Sigmoid colon (tissue), 7 donors: ENCODE results near the gene ANKRD31. TPM values are rescaled to one million over a fixed set of nuclear protein-coding genes. Genes with fewer than 3 reads are reported as not detected.
"Not testable (repeated sequence)": the region's sequence is repeated elsewhere in the genome, so short reads cannot be mapped to it uniquely, and the experiment has no call there.

ENCODE experiments used
- DNase-seq: peaks from one replicate; pipeline ENCODE4 v3.0.0-alpha.2; 2019
- H3K27ac ChIP-seq, 4 donors: fragments of 200-600 bp; sonication (generic); one replicate each; pipeline ENCODE4 v1.5.1; 2016 to 2019; ENCODE audit warnings: mild to moderate bottlenecking in 1 of 4
- H3K27me3 ChIP-seq, 3 donors: fragments of 200-600 bp; sonication (generic); one replicate each; pipeline ENCODE4 v1.5.1; 2019; ENCODE audit warnings: mild to moderate bottlenecking in 1 of 3
- H3K36me3 ChIP-seq, 4 donors: fragments of 200-600 bp; sonication (generic); one replicate each; pipeline ENCODE4 v1.5.1; 2016 to 2019
- H3K4me1 ChIP-seq, 4 donors: fragments of 200-600 bp; sonication (generic); one replicate each; pipeline ENCODE4 v1.5.1; 2017 to 2019
- H3K4me3 ChIP-seq, 4 donors: fragments of 200-600 bp; sonication (generic); one replicate each; pipeline ENCODE4 v1.5.1; 2017 to 2019; ENCODE audit warnings: mild to moderate bottlenecking in 2 of 4, moderate library complexity in 1 of 4
- H3K9me3 ChIP-seq, 4 donors: fragments of 200-600 bp in 3 of 4; sonication (generic) in 3 of 4; one replicate each; pipeline versions ENCODE4 v1.5.1 to v1.6.1; 2013 to 2019
- EP300 ChIP-seq, 4 donors: sonication (generic); formaldehyde crosslinking; IDR thresholded peaks; one replicate each; pipeline ENCODE4 v1.6.1; 2017; ENCODE audit warnings: antibody characterized with exemption in 4 of 4
- POLR2A ChIP-seq, 2 donors: fragments of 450-650 bp; IDR thresholded peaks; one replicate each; pipeline ENCODE4 v1.6.1; 2016; ENCODE audit warnings: antibody characterized with exemption in 2 of 2, mild to moderate bottlenecking in 2 of 2, moderate library complexity in 2 of 2
- POLR2AphosphoS5 ChIP-seq, 4 donors: sonication (generic); formaldehyde crosslinking; IDR thresholded peaks; one replicate each; pipeline ENCODE4 v1.6.1; 2017; ENCODE audit warnings: antibody characterized with exemption in 4 of 4
- WGBS, 2 donors: extraction: QIAGEN DNeasy Blood & Tissue Kit; methylation state at CpG; one replicate each; pipeline ENCODE4 v1.1.7; 2013; 5-methylcytosine and 5-hydroxymethylcytosine counted together
- intact Hi-C: fragments of 100-400 bp; cut with DNase I; formaldehyde crosslinking; loops from one replicate; pipeline ENCODE4 v1.15.1; 2023
- polyA plus RNA-seq, 3 donors: library from polyadenylated mRNA; stranded (reverse); fragments of 200-250 nt; gene quantifications; one replicate each; pipeline ENCODE4 v1.2.3, GENCODE V29; 2013
- total RNA-seq, 4 donors: library from RNA; depleted of rRNA; stranded (reverse); fragments of >200 nt; gene quantifications; one replicate each; pipeline ENCODE4 v1.1.0, GENCODE V29; 2016
- TF ChIP-seq, protein P1 (sequence below), 4 experiments: fragments of 450-650 bp in 3 of 4; fragments of 200-600 bp in 1 of 4; IDR thresholded peaks; one replicate each; pipeline ENCODE4 v1.5.1; 2016 to 2019; ENCODE audit warnings: antibody characterized with exemption in 4 of 4, mild to moderate bottlenecking in 3 of 4, moderate library complexity in 2 of 4
- donor health status: healthy with polysubstance abuse.
- donor health status: Bipolar disorder and iron deficiency.
- donor health status: healthy.

Gene ANKRD31
- total and polyA plus RNA-seq, 7 donors: under 0.01 to 0.33 (median 0.15) TPM; not detected in 3

DNA sequence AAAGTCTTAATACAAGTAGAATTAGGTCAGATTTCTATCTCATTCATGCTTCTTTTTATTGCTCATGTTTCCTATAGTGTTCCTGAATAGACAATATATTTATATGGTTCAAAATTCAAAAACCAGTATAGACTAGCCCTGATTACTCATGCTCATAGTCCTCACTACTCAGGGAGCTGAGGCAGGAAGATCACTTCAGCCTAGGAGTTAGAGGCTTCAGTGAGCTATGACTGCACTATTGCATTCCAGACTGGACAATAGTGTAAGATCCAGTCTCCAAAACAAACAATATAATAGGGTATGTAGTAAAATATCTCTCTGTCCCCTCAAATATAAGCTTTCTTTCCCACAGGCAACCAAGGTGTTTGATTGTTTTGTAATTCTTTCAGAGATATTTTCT lies 2.4 kb downstream of the ANKRD31 start:
- no peaks in the 10 kb centered on the region for H3K27me3 ChIP-seq
- H3K27ac ChIP-seq: no peak overlapping the region
- H3K9me3 ChIP-seq: no peaks in the 10 kb centered on the region
- H3K4me1 ChIP-seq: peaks cover 0 to 9% (median 3%) of the 10 kb centered on the region in 4 donors
- H3K4me3 ChIP-seq: no peak overlapping the region
- no peaks in the 10 kb centered on the region for H3K36me3 ChIP-seq
- intact Hi-C loops: no loop called here
- no peak for DNase-seq
- no peak for TF ChIP-seq POLR2AphosphoS5 (IDR thresholded peaks at IDR 0.05)
- TF ChIP-seq POLR2A (IDR thresholded peaks at IDR 0.05): no peak
- no peak for TF ChIP-seq EP300 (IDR thresholded peaks at IDR 0.05)
- TF ChIP-seq, protein P1, sequence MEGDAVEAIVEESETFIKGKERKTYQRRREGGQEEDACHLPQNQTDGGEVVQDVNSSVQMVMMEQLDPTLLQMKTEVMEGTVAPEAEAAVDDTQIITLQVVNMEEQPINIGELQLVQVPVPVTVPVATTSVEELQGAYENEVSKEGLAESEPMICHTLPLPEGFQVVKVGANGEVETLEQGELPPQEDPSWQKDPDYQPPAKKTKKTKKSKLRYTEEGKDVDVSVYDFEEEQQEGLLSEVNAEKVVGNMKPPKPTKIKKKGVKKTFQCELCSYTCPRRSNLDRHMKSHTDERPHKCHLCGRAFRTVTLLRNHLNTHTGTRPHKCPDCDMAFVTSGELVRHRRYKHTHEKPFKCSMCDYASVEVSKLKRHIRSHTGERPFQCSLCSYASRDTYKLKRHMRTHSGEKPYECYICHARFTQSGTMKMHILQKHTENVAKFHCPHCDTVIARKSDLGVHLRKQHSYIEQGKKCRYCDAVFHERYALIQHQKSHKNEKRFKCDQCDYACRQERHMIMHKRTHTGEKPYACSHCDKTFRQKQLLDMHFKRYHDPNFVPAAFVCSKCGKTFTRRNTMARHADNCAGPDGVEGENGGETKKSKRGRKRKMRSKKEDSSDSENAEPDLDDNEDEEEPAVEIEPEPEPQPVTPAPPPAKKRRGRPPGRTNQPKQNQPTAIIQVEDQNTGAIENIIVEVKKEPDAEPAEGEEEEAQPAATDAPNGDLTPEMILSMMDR (IDR thresholded peaks at IDR 0.05): no peak

GRCh38 chr5:75226916-75227315 lies 9.8 kb downstream of the ANKRD31 start:
- no peak for TF ChIP-seq POLR2AphosphoS5 (IDR thresholded peaks at IDR 0.05)
- TF ChIP-seq, protein P1 (IDR thresholded peaks at IDR 0.05): no peak
- no peak for TF ChIP-seq POLR2A (IDR thresholded peaks at IDR 0.05)
- no peak for TF ChIP-seq EP300 (IDR thresholded peaks at IDR 0.05)
- intact Hi-C loops: no loop called here
- DNase-seq: no peak
- Histone ChIP-seq H3K4me3 (no peak overlapping the region), H3K9me3 (no peaks in the 10 kb centered on the region), H3K27me3 (no peaks in the 10 kb centered on the region), H3K4me1 (no peaks in the 10 kb centered on the region), H3K36me3 (no peaks in the 10 kb centered on the region), H3K27ac (no peak overlapping the region)
- WGBS, 2 donors: 75 to 89% methylated on average over 2 of the region's 2 CpGs

DNA sequence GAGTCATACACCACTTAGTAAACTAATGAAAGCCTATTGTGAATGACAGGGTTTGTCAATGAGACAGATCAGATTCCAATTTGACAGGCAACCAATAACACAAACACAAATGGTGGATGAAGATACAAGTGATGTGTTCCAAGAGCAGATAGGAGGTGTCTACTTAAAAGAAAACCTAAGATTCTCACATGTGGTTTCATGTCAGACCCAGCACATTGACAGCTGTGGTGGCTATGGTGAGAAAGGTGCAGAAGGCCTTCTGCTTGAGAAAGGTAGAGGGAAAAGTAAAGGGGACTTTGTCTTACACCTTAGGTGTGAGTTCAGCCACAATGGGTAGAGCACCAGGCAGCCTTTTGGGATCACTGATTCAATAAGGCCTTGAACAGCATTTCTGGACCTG lies 11.2 kb downstream of the ANKRD31 start:
- TF ChIP-seq POLR2A (IDR thresholded peaks at IDR 0.05): no peak
- TF ChIP-seq, protein P1 (IDR thresholded peaks at IDR 0.05): no peak
- no peak for TF ChIP-seq POLR2AphosphoS5 (IDR thresholded peaks at IDR 0.05)
- TF ChIP-seq EP300 (IDR thresholded peaks at IDR 0.05): no peak
- Histone ChIP-seq H3K4me1 (no peaks in the 10 kb centered on the region), H3K9me3 (no peaks in the 10 kb centered on the region), H3K27me3 (no peaks in the 10 kb centered on the region), H3K36me3 (no peaks in the 10 kb centered on the region), H3K4me3 (no peak overlapping the region), H3K27ac (no peak overlapping the region)
- intact Hi-C loops: no loop called here
- no peak for DNase-seq

GRCh38 chr5:75220787-75221186 lies 15.9 kb downstream of the ANKRD31 start:
- H3K9me3 ChIP-seq, H3K4me1 ChIP-seq, DNase-seq, intact Hi-C loops, H3K27me3 ChIP-seq, H3K27ac ChIP-seq, H3K4me3 ChIP-seq, H3K36me3 ChIP-seq: not testable (repeated sequence)
- WGBS, 2 donors: 78 to 80% methylated on average over 2 of the region's 2 CpGs

DNA sequence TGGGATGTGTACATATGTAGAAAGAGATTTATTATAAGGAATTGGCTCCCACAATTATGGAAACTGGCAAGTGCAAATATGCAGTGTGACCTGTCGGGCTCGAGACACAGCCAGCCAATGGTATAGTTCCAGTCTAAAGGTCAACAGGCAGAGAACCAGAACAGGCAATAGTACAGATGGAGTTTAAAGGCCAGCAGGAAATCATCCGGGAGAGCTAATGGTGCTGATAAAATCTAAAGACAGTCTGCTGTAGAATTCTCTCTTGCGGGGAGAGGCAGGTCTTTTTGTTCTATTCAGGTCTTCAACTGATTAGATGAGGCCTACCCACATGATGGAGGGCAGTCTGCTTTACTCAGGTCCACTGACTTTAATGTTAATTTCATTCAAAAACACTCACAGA lies 21.8 kb downstream of the ANKRD31 start:
- TF ChIP-seq EP300 (IDR thresholded peaks at IDR 0.05) (no peak), POLR2A (IDR thresholded peaks at IDR 0.05) (no peak), POLR2AphosphoS5 (IDR thresholded peaks at IDR 0.05) (no peak)
- TF ChIP-seq, protein P1 (IDR thresholded peaks at IDR 0.05): no peak
- no peaks in the 10 kb centered on the region for H3K36me3 ChIP-seq
- no peak overlapping the region for H3K27ac ChIP-seq
- H3K27me3 ChIP-seq: no peaks in the 10 kb centered on the region
- intact Hi-C loops: no loop called here
- no peak overlapping the region for H3K4me3 ChIP-seq
- H3K4me1 ChIP-seq: no peaks in the 10 kb centered on the region
- WGBS, 2 donors: 22 to 68% methylated on average over 4 of the region's 4 CpGs
- H3K9me3 ChIP-seq: peaks cover 0 to 5% (median 0%) of the 10 kb centered on the region in 4 donors
- no peak for DNase-seq
